ENCODE measurements around the gene KRT1.
"Not testable (repeated sequence)": the region's sequence is repeated elsewhere in the genome, so short reads cannot be mapped to it uniquely, and the experiment has no call there.

The KRT1 gene

GRCh38 chr12:52680363-52680762 lies at the start of gene KRT1:
TSS of gene KRT1 (minus strand) at chr12:52680407. CDS start at chr12:52680348, 59 bp downstream.
- no peak for DNase-seq (ENCODE audit: low read depth, low spot score)

- no peak for DNase-seq (ENCODE audit: low read depth, low spot score)
These were observed 48.9 kb upstream of the KRT1 start for GRCh38 chr12:52729147-52729546.

DNA sequence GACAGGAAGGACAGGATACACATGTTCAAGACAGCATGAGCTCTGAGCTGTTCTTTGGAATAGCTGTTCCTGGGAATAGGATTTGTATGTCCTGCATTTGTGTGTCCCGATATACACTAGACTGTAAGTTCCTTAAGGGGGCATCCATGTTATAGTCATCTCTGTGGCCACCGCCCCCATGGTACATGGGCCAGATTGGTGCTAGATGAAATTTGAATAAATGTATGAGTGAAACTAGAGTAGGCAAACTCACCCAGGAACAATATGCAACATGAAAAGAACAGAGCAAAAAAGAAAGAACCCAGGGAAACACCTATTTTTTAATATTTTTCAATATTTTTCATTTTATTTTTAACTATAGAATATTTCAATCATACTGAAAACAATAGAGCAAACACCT lies 48.2 kb upstream of the KRT1 start:
- DNase-seq (ENCODE audit: low read depth, low spot score), result no peak

DNA sequence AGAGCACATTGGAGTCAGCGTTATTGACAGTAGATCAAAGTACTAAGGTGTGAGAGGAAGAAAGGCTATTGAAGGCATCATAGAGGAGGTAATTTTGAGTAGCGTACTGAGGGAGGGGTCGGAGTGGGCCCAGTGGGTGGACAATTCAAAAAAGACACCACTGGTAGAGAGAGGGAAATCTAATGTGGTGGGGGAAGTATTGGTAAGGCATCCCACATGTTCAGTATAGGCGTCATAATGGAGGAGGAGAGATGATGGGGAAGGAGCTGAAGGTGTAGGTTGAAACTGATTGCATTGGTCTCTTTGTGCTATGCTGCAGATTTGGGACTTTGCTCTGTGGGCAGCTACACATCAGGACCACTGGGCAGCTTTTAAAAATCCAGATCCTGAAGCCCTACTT lies 46.8 kb upstream of the KRT1 start:
- no peak for DNase-seq (ENCODE audit: low read depth, low spot score)

GRCh38 chr12:52726451-52726850 lies 46.2 kb upstream of the KRT1 start:
- no peak for DNase-seq (ENCODE audit: low read depth, low spot score)

DNA sequence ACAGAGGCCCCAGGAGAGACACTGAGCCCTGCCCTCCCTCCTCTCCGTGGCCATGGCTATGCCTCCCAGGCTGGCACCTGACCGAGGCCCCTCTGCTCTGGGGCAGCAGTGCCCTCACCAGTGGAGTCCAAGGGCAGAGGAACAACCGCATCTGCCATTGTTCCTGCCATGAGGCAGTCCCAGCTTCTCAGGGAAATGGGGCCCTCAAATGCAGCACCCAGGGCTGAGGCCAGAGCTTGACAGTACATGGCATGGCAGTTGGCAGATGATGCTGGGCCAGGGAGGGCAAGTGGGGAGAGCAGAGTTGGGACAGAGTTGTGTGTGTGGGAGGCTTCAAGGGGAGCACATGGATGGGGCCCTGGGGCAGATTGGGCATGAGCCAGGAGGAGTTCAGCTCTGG lies 44.2 kb upstream of the KRT1 start:
- DNase-seq (ENCODE audit: low read depth, low spot score), result no peak

GRCh38 chr12:52722680-52723079 lies 42.5 kb upstream of the KRT1 start:
- no peak for DNase-seq (ENCODE audit: low read depth, low spot score)

GRCh38 chr12:52721838-52722470 lies 41.7 kb upstream of the KRT1 start:
- DNase-seq (ENCODE audit: low read depth, low spot score), result no peak

- no peak for DNase-seq (ENCODE audit: low read depth, low spot score)
These were observed 40.2 kb upstream of the KRT1 start for GRCh38 chr12:52720365-52720886.

- DNase-seq (ENCODE audit: low read depth, low spot score), result no peak
These were observed 35.9 kb upstream of the KRT1 start for GRCh38 chr12:52716061-52716460.

GRCh38 chr12:52715416-52715815 lies 35.2 kb upstream of the KRT1 start:
- DNase-seq (ENCODE audit: low read depth, low spot score), result no peak

- no peak for DNase-seq (ENCODE audit: low read depth, low spot score)
These were observed 34.7 kb upstream of the KRT1 start for GRCh38 chr12:52714887-52715281.

GRCh38 chr12:52713960-52714886 lies 34.0 kb upstream of the KRT1 start:
- no peak for DNase-seq (ENCODE audit: low read depth, low spot score)

DNA sequence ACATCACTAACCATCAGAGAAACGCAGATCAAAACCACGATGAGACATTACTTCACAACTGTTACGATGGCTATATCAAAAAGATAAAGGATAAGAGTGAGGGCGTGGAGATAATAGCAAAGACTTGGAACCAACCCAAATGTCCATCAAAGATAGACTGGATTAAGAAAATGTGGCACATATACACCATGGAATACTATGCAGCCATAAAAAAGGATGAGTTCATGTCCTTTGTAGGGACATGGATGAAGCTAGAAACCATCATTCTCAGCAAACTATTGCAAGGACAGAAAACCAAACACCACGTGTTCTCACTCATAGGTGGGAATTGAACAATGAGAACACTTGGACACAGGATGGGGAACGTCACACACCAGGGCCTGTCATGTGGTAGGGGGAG lies 31.9 kb upstream of the KRT1 start:
- not testable (repeated sequence) for DNase-seq (ENCODE audit: low read depth, low spot score)

- DNase-seq (ENCODE audit: low read depth, low spot score), result no peak
These were observed 30.5 kb upstream of the KRT1 start for GRCh38 chr12:52710730-52711129.

DNA sequence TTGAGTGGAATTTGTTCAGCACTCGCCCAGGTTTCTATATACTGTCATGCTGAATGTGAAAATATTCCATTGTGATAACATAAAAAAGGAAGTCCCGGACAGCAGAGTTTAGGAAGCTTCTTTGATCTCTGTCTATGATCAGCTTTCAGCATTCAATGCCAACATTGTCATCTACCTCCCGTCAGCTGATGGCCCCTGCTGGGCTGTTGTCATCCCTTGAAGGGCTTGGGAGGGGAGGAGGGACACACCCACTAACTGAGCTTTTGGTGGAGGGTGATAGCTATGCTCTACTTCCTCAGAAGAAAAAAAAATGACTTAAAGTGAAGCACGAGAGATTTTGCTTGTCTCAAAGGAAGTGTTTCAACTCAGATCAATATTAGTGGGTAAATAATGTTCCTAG lies 27.8 kb upstream of the KRT1 start:
- no peak for DNase-seq (ENCODE audit: low read depth, low spot score)

DNA sequence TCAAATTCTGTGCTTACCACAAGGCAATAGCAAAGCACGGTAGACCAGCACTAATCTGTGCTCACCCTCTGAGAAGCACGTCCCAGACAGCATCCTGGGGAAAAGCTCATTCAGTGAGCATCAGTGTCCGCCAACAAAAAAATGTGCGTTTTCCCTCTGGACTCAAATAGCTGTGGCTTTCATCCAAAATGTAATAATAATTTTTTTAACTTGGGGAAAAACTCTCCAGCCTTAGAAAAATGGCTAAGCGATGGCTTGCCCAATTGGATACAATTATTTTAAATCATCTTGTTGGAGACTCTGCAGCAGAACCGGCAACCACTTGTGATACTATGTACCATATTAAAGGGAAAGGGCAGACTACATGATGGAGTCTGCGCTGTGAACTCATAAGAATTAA lies 24.3 kb upstream of the KRT1 start:
- DNase-seq (ENCODE audit: low read depth, low spot score), result no peak

DNA sequence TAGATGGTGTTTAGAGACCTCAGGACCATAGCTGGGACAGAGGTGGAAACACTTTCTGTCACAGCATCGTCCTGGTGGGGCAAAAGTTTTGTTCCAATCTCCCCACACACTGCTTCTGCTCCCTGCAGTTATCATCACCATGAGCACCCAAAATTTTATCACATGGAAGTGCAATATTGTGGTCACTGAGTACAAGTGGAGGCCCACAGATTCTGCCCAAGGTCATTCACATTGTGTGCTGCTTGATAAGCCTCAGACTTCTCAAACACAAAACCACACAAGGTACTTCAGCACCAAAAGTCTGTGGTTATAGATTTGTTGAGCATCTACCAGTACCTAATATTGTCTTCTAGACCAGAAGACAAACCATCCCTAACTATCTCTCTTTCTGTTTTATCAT lies 23.7 kb upstream of the KRT1 start:
- DNase-seq (ENCODE audit: low read depth, low spot score), result no peak

DNA sequence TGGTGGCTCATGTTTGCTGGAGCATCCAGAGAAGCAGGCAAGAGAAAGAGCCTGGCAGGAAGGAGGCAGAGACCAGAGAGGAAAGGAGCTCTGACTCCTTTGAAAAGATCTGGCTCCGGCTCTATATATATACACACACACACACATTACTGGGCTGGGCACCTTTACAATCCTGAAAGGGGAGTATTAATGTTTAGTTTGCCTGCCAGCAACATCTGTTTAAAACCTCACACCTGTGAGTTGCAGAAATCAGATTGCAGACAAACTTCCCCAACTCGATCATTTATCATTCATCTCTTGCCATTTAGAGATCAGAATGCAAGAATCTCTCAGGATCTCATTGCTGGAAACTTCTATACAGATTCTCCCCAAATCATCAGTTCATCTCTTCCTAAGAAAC lies 23.2 kb upstream of the KRT1 start, which contains the start of gene KRT77:
KRT77 (minus strand) TSS at position 101 of the 400 bp plus-strand sequence; CDS start at position 11, 90 bp downstream.
- DNase-seq (ENCODE audit: low read depth, low spot score), result no peak

GRCh38 chr12:52702338-52702737 lies 22.1 kb upstream of the KRT1 start:
- DNase-seq (ENCODE audit: low read depth, low spot score), result no peak

GRCh38 chr12:52701281-52701680 lies 21.1 kb upstream of the KRT1 start:
- no peak for DNase-seq (ENCODE audit: low read depth, low spot score)

GRCh38 chr12:52699960-52700359 lies 19.8 kb upstream of the KRT1 start:
- DNase-seq (ENCODE audit: low read depth, low spot score), result no peak

- DNase-seq (ENCODE audit: low read depth, low spot score), result no peak
These were observed 19.2 kb upstream of the KRT1 start for GRCh38 chr12:52699373-52699772.

Measured in smooth muscle cell of the brain vasculature (primary cell).